Measurements from ENCODE around the gene SPC25. TPM values are rescaled to one million over a fixed set of nuclear protein-coding genes. Genes with fewer than 3 reads are reported as not detected.
A peak's percentile ranks its signal among the peaks of the same experiment; 100 is the strongest.

Gene SPC25
- total and polyA plus RNA-seq, 9 of the 15 experiments (the other 6 are each of a cell fraction or from before 2014, with no cell fraction given) = 44.8 to 100 (median 75.0) TPM

GRCh38 chr2:168910330-168910729 is 20.1 kb upstream of the SPC25 start (continued):
- TF ChIP-seq CHAMP1 (IDR thresholded peaks at IDR 0.05) = no peak
- no peak for TF ChIP-seq NR2C2 (CRISPR knock-in tag; IDR thresholded peaks at IDR 0.05)
- no peak for TF ChIP-seq NR2C2 (tag; IDR thresholded peaks at IDR 0.05)
- TF ChIP-seq ZNF77 (CRISPR knock-in tag; IDR thresholded peaks at IDR 0.05) = no peak

GRCh38 chr2:168907940-168908662 is 17.9 kb upstream of the SPC25 start:
- intact Hi-C loops (cut with micrococcal nuclease) (no loop called here), in situ Hi-C loops (cut with MboI) (loop anchor here (25.0 kb wide), 1 partner anchor 971 kb away; no protein-coding TSS in a partner anchor)
- Histone ChIP-seq H3K27me3 (ENCODE audit: control insufficient read depth in 2 of 2, insufficient read depth in 2 of 2, low read length in 2 of 2) (no peaks in the 10 kb centered on the region), H4K20me1 (replicated peaks; ENCODE audit: control insufficient read depth, insufficient read depth, low read length) (no peaks in the 10 kb centered on the region), H3K79me2 (ENCODE audit: control insufficient read depth, insufficient read depth, low read length) (no peaks in the 10 kb centered on the region), H3K9me1 (ENCODE audit: control insufficient read depth, insufficient read depth, low read length) (no peaks in the 10 kb centered on the region), H3K36me3 (ENCODE audit: control insufficient read depth, insufficient read depth, low read length) (no peaks in the 10 kb centered on the region), H3K4me1 (replicated peaks in 1 of 2; ENCODE audit: control insufficient read depth in 2 of 2, insufficient read depth in 2 of 2, low read length in 2 of 2) (peaks cover 3 to 4% of the 10 kb centered on the region in 2 experiments; a peak in 3 of 5 replicates), H3K4me2 (ENCODE audit: insufficient read depth, low read length) (no peak overlapping the region), H3K9me3 (replicated peaks; ENCODE audit: control insufficient read depth, insufficient read depth, low read depth, low read length) (no peaks in the 10 kb centered on the region), H3K9ac (ENCODE audit: insufficient read depth in 1 of 2, low read depth in 2 of 2, low read length in 2 of 2) (no peak overlapping the region), H3K27ac (ENCODE audit: extremely low read depth, low read depth, low read length) (no peak overlapping the region), H3K4me3 (no peak overlapping the region), H2AFZ (ENCODE audit: low read depth, low read length) (peak overlapping the region; percentile 60)
- peak; percentile 91 for ATAC-seq
- peak in 3 of 4 experiments; percentile 27 to 69 (median 68) for DNase-seq (ENCODE audit: extremely low read depth in 1 of 4, low spot score in 3 of 4)
- POLR2A ChIA-PET = interaction anchor here (0.6 to 2.6 kb wide), 4 partner anchors 13 to 741 kb away, joined by 3 to 6 read pairs (median 4); partner anchors contain the start of genes NOSTRIN and SPC25
- 73% methylated on average over 8 of the region's 8 CpGs for WGBS (ENCODE audit: insufficient coverage, low coverage, missing lambda C conversion rate)
- BruUV-seq (replicated peaks) = no TSS peak
- CTCF ChIA-PET (ENCODE audit: low intra/inter-chr PET ratio) = no interaction called here
- FAIRE-seq = peak; percentile 32
- TF ChIP-seq TCF3 (CRISPR knock-in tag; IDR thresholded peaks at IDR 0.05) (peak; percentile 74), ARID1B (IDR thresholded peaks at IDR 0.05) (peak; percentile 70), FOXM1 (IDR thresholded peaks at IDR 0.05; ENCODE audit: low read depth) (0 out of 2 replicates have a peak, but pooled peaks have one; percentile 14), FOXM1 (CRISPR knock-in tag; IDR thresholded peaks at IDR 0.05; ENCODE audit: low read depth) (no peak), EP300 (IDR thresholded peaks at IDR 0.05; ENCODE audit: low read length) (peak; percentile 31; the same call in 1 of the 2 replicates), CBX3 (IDR thresholded peaks at IDR 0.05; ENCODE audit: borderline replicate concordance in 1 of 2, low read length in 2 of 2) (peak in 1 of 2 experiments; percentile 35; a peak in 2 of 3 replicates), RERE (CRISPR knock-in tag; IDR thresholded peaks at IDR 0.05; ENCODE audit: borderline replicate concordance) (no peak), GATA2 (CRISPR knock-in tag; IDR thresholded peaks at IDR 0.05) (peak; percentile 62), TAF15 (IDR thresholded peaks at IDR 0.05; ENCODE audit: low read depth, low read length) (no peak)

All from K562 (cell line).